CD4-positive, alpha-beta T cell (primary cell): ENCODE results near the gene DLST. TPM values are rescaled to one million over a fixed set of nuclear protein-coding genes. Genes with fewer than 3 reads are reported as not detected.

Experiments
- ATAC-seq: fragments of 200-7000 bp; cut with Tn5 transposase; one replicate; pipeline ENCODE4 v1.10.0; 2022; ENCODE audit warnings: mild to moderate bottlenecking; ENCODE audit not compliant: poor library complexity
- CTCF ChIA-PET: fragments of 350-600 bp; sonication (Branson Sonifier 250); formaldehyde crosslinking; loops from one replicate; lab custom pipeline; 2021; ENCODE audit warnings: antibody characterized with exemption, inconsistent platforms; lab: Charles Lee
- POLR2A ChIA-PET: fragments of 350-600 bp; sonication (Branson Sonifier 250); formaldehyde crosslinking; loops from one replicate; lab custom pipeline; 2021; ENCODE audit warnings: antibody characterized with exemption, inconsistent platforms; lab: Charles Lee
- DNase-seq, 14 experiments: peaks; one replicate each; pipeline ENCODE4 v3.0.0-alpha.2; 2013 to 2020; ENCODE audit warnings: mixed read lengths in 2 of 14
- H3K27ac ChIP-seq, 2 donors: one replicate each; pipeline versions ENCODE4 v1.5.1 to v1.7.0; 2013; ENCODE audit warnings: low read length in 2 of 2, low read depth in 1 of 2, mild to moderate bottlenecking in 1 of 2
- H3K27me3 ChIP-seq, 2 experiments: 1 replicate in 1 of 2; 2 replicates in 1 of 2; pipeline versions ENCODE4 v1.6.1 to v1.7.0; 2013; ENCODE audit warnings: low read length in 2 of 2, control low read depth in 1 of 2, mild to moderate bottlenecking in 1 of 2, moderate library complexity in 1 of 2; ENCODE audit not compliant: insufficient read depth in 2 of 2, control insufficient read depth in 1 of 2
- H3K36me3 ChIP-seq: one replicate; pipeline ENCODE4 v1.6.1; 2013; ENCODE audit warnings: low read length, control low read depth; ENCODE audit not compliant: insufficient read depth
- H3K4me1 ChIP-seq: one replicate; pipeline ENCODE4 v1.6.1; 2013; ENCODE audit warnings: low read length, control low read depth; ENCODE audit not compliant: insufficient read depth
- H3K4me3 ChIP-seq: one replicate; pipeline ENCODE4 v1.5.1; 2013; ENCODE audit warnings: mild to moderate bottlenecking, low read length, moderate library complexity
- H3K9me3 ChIP-seq, 2 experiments: 1 replicate in 1 of 2; 2 replicates in 1 of 2; pipeline versions ENCODE4 v1.6.1 to v1.7.0; 2013; ENCODE audit warnings: low read length in 2 of 2, mild to moderate bottlenecking in 2 of 2, control low read depth in 1 of 2, moderate library complexity in 1 of 2; ENCODE audit not compliant: control insufficient read depth in 1 of 2, insufficient read depth in 1 of 2
- H3K27ac Mint-ChIP-seq: one replicate; pipeline ENCODE4 v1.8.0; 2020; ENCODE audit warnings: mixed read lengths
- H3K27me3 Mint-ChIP-seq: one replicate; pipeline ENCODE4 v1.8.0; 2021; ENCODE audit warnings: mixed read lengths
- H3K36me3 Mint-ChIP-seq: one replicate; pipeline ENCODE4 v1.8.0; 2021; ENCODE audit warnings: low read depth, mixed read lengths
- H3K4me1 Mint-ChIP-seq: one replicate; pipeline ENCODE4 v1.8.0; 2021; ENCODE audit warnings: low read depth, mixed read lengths
- H3K4me3 Mint-ChIP-seq: one replicate; pipeline ENCODE4 v1.8.0; 2020; ENCODE audit warnings: mild to moderate bottlenecking, mixed read lengths
- H3K9me3 Mint-ChIP-seq: one replicate; pipeline ENCODE4 v1.8.0; 2020; ENCODE audit warnings: mixed read lengths
- CTCF ChIP-seq: fragments of 200-600 bp; IDR thresholded peaks from one replicate; pipeline ENCODE4 v1.8.0; 2022; ENCODE audit warnings: antibody characterized with exemption, mild to moderate bottlenecking
- intact Hi-C, 2 experiments: fragments of 100-400 bp; cut with DNase I in 1 of 2; cut with micrococcal nuclease in 1 of 2; formaldehyde crosslinking; loops; one replicate each; pipeline versions ENCODE4 v1.15.1 to v1.9.0; 2023 to 2025; cut with DNase I, micrococcal nuclease
- total RNA-seq, 174 experiments: library from RNA in 2 of 174; stranded (reverse) in 2 of 174; gene quantifications; one replicate each; pipeline ENCODE4 v1.2.3 and lab custom pipeline; 2021 to 2026

The DLST gene
- total RNA-seq, 2 experiments from 2014 or later = 162 to 170 TPM

GRCh38 chr14:74855945-74856344 is 25.8 kb upstream of the DLST start:
- H3K4me1 ChIP-seq = peaks cover 14% of the 10 kb centered on the region
- H3K4me3 ChIP-seq = no peak overlapping the region
- ChIA-PET POLR2A (interaction anchor here (0.8 to 4.5 kb wide), 3 partner anchors 12 to 20 kb away, joined by 5 to 26 read pairs (median 6); no protein-coding TSS in a partner anchor), CTCF (interaction anchor here (1.3 to 8.0 kb wide), 2 partner anchors 49 to 91 kb away, joined by 4 to 160 read pairs; no protein-coding TSS in a partner anchor)
- Mint-ChIP-seq H3K4me3 (no peak overlapping the region), H3K27ac (no peak overlapping the region), H3K27me3 (no peaks in the 10 kb centered on the region), H3K4me1 (peaks cover 28% of the 10 kb centered on the region), H3K36me3 (peaks cover 7% of the 10 kb centered on the region), H3K9me3 (no peaks in the 10 kb centered on the region)
- intact Hi-C loops = no loop called here
- no peaks in the 10 kb centered on the region for H3K27me3 ChIP-seq
- TF ChIP-seq CTCF = no peak
- no peak overlapping the region for H3K27ac ChIP-seq
- DNase-seq = no peak
- no peaks in the 10 kb centered on the region for H3K36me3 ChIP-seq
- no peaks in the 10 kb centered on the region for H3K9me3 ChIP-seq
- ATAC-seq = no peak

GRCh38 chr14:74856366-74856765 is 25.4 kb upstream of the DLST start:
- POLR2A ChIA-PET = interaction anchor here (4.5 kb wide), 1 partner anchor 18 kb away, joined by 26 read pairs; no protein-coding TSS in a partner anchor
- Mint-ChIP-seq H3K36me3 (peaks cover 7% of the 10 kb centered on the region), H3K27me3 (no peaks in the 10 kb centered on the region), H3K27ac (no peak overlapping the region), H3K4me1 (peaks cover 31% of the 10 kb centered on the region), H3K9me3 (no peaks in the 10 kb centered on the region), H3K4me3 (no peak overlapping the region)
- TF ChIP-seq CTCF = no peak
- Histone ChIP-seq H3K36me3 (no peaks in the 10 kb centered on the region), H3K27me3 (no peaks in the 10 kb centered on the region), H3K4me3 (no peak overlapping the region), H3K27ac (no peak overlapping the region), H3K9me3 (no peaks in the 10 kb centered on the region), H3K4me1 (peaks cover 16% of the 10 kb centered on the region)
- intact Hi-C loops = no loop called here
- CTCF ChIA-PET = interaction anchor here (1.3 to 8.0 kb wide), 2 partner anchors 49 to 90 kb away, joined by 4 to 160 read pairs; no protein-coding TSS in a partner anchor
- no peak for DNase-seq
- ATAC-seq = no peak

GRCh38 chr14:74858022-74858421 is 23.7 kb upstream of the DLST start:
- no peaks in the 10 kb centered on the region for H3K9me3 Mint-ChIP-seq
- no peak overlapping the region for H3K4me3 Mint-ChIP-seq
- intact Hi-C loops = no loop called here
- ChIA-PET POLR2A (interaction anchor here (0.7 to 1.5 kb wide), 3 partner anchors 10 to 220 kb away, joined by 3 to 5 read pairs (median 4); no protein-coding TSS in a partner anchor), CTCF (interaction anchor here (8.0 kb wide), 1 partner anchor 47 kb away, joined by 160 read pairs; no protein-coding TSS in a partner anchor)
- Histone ChIP-seq H3K27ac (no peak overlapping the region), H3K4me3 (no peak overlapping the region), H3K4me1 (peaks cover 12% of the 10 kb centered on the region), H3K27me3 (no peaks in the 10 kb centered on the region), H3K36me3 (no peaks in the 10 kb centered on the region), H3K9me3 (no peaks in the 10 kb centered on the region)
- no peak for DNase-seq
- ATAC-seq = no peak
- H3K36me3 Mint-ChIP-seq = peaks cover 7% of the 10 kb centered on the region
- no peak overlapping the region for H3K27ac Mint-ChIP-seq
- peaks cover 21% of the 10 kb centered on the region for H3K4me1 Mint-ChIP-seq
- no peak for TF ChIP-seq CTCF
- no peaks in the 10 kb centered on the region for H3K27me3 Mint-ChIP-seq
